ENCODE data around the gene POLG2. TPM values are rescaled to one million over a fixed set of nuclear protein-coding genes. Genes with fewer than 3 reads are reported as not detected.
"Not testable (repeated sequence)": the region's sequence is repeated elsewhere in the genome, so short reads cannot be mapped to it uniquely, and the experiment has no call there.

Gene POLG2
- total and polyA plus RNA-seq, 2 experiments from 2014 or later = 17.0 to 22.2 TPM

- H3K27ac ChIP-seq = no peak overlapping the region
- no peaks in the 10 kb centered on the region for H3K36me3 ChIP-seq
- H3K27me3 ChIP-seq = no peaks in the 10 kb centered on the region
- no peaks in the 10 kb centered on the region for H3K9me3 ChIP-seq (ENCODE audit: low read depth)
- H3K4me3 ChIP-seq = no peak overlapping the region
- TF ChIP-seq CTCF (IDR thresholded peaks at IDR 0.05; ENCODE audit: low read depth, low read length) = no peak
- no peak for DNase-seq (ENCODE audit: low read depth in 1 of 2, low spot score in 1 of 2)
- H3K4me1 ChIP-seq (ENCODE audit: low read depth) = no peaks in the 10 kb centered on the region
Measured at GRCh38 chr17:64466019-64466735, 30.7 kb downstream of the POLG2 start.

- Histone ChIP-seq H3K9me3 (ENCODE audit: low read depth) (no peaks in the 10 kb centered on the region), H3K4me1 (ENCODE audit: low read depth) (no peaks in the 10 kb centered on the region), H3K4me3 (no peak overlapping the region), H3K27me3 (no peaks in the 10 kb centered on the region), H3K27ac (no peak overlapping the region), H3K36me3 (no peaks in the 10 kb centered on the region)
- no peak for TF ChIP-seq CTCF (IDR thresholded peaks at IDR 0.05; ENCODE audit: low read depth, low read length)
- DNase-seq (ENCODE audit: low read depth in 1 of 2, low spot score in 1 of 2) = no peak
Measured at GRCh38 chr17:64461788-64462187, 35.1 kb downstream of the POLG2 start.

- no peak overlapping the region for H3K27ac ChIP-seq
- no peaks in the 10 kb centered on the region for H3K4me1 ChIP-seq (ENCODE audit: low read depth)
- DNase-seq (ENCODE audit: low read depth in 1 of 2, low spot score in 1 of 2) = peak in 1 of 2 donors; percentile 27
- no peak for TF ChIP-seq CTCF (IDR thresholded peaks at IDR 0.05; ENCODE audit: low read depth, low read length)
- H3K36me3 ChIP-seq = no peaks in the 10 kb centered on the region
- H3K4me3 ChIP-seq = no peak overlapping the region
- H3K27me3 ChIP-seq = no peaks in the 10 kb centered on the region
- no peaks in the 10 kb centered on the region for H3K9me3 ChIP-seq (ENCODE audit: low read depth)
Measured at GRCh38 chr17:64460955-64461354, 35.9 kb downstream of the POLG2 start.

GRCh38 chr17:64459818-64460217 is 37.0 kb downstream of the POLG2 start:
- H3K4me1 ChIP-seq (ENCODE audit: low read depth); H3K9me3 ChIP-seq (ENCODE audit: low read depth); H3K4me3 ChIP-seq; H3K36me3 ChIP-seq; DNase-seq (ENCODE audit: low read depth in 1 of 2, low spot score in 1 of 2); H3K27me3 ChIP-seq; H3K27ac ChIP-seq: not testable (repeated sequence)

- Histone ChIP-seq H3K27ac (no peak overlapping the region), H3K36me3 (no peaks in the 10 kb centered on the region), H3K4me3 (no peak overlapping the region), H3K9me3 (ENCODE audit: low read depth) (no peaks in the 10 kb centered on the region), H3K27me3 (no peaks in the 10 kb centered on the region), H3K4me1 (ENCODE audit: low read depth) (no peaks in the 10 kb centered on the region)
- peak in 1 of 2 donors; percentile 32 for DNase-seq (ENCODE audit: low read depth in 1 of 2, low spot score in 1 of 2)
- no peak for TF ChIP-seq CTCF (IDR thresholded peaks at IDR 0.05; ENCODE audit: low read depth, low read length)
Measured at GRCh38 chr17:64459284-64459747, 37.5 kb downstream of the POLG2 start.

- no peak overlapping the region for H3K27ac ChIP-seq
- TF ChIP-seq CTCF (IDR thresholded peaks at IDR 0.05; ENCODE audit: low read depth, low read length) = no peak
- H3K4me3 ChIP-seq = no peak overlapping the region
- no peak for DNase-seq (ENCODE audit: low read depth in 1 of 2, low spot score in 1 of 2)
- no peaks in the 10 kb centered on the region for H3K36me3 ChIP-seq
- no peaks in the 10 kb centered on the region for H3K9me3 ChIP-seq (ENCODE audit: low read depth)
- H3K27me3 ChIP-seq = no peaks in the 10 kb centered on the region
- H3K4me1 ChIP-seq (ENCODE audit: low read depth) = no peaks in the 10 kb centered on the region
Measured at GRCh38 chr17:64458756-64459155, 38.1 kb downstream of the POLG2 start.

All from cardiac muscle cell (in vitro differentiated cells and primary cell).